ENCODE results near the gene PIH1D2. TPM values are rescaled to one million over a fixed set of nuclear protein-coding genes. Genes with fewer than 3 reads are reported as not detected.

The PIH1D2 gene
- total RNA-seq, 1 donor from 2014 or later: 0.59 TPM

Other genes with a start within 250 kb of the PIH1D2 start
- gene ALG9, start 202.4 kb downstream of the PIH1D2 start, total RNA-seq: 31.0 and 31.8 TPM in 2 replicates
- gene FDXACB1, start 194.9 kb downstream of the PIH1D2 start, total RNA-seq: 4.8 and 6.1 TPM in 2 replicates
- 13.9 and 16.2 TPM in 2 replicates for gene CFAP68, start 194.5 kb downstream of the PIH1D2 start, total RNA-seq
- not detected in 2 replicates for gene CRYAB, start 162.2 kb downstream of the PIH1D2 start, total RNA-seq
- gene HSPB2, start 161.3 kb downstream of the PIH1D2 start, total RNA-seq: not detected in 2 replicates
- 0.27 TPM in 1 of 2 replicates, not detected in the other for gene C11orf52, start 155.1 kb downstream of the PIH1D2 start, total RNA-seq
- 9.2 and 10.9 TPM in 2 replicates for gene DIXDC1, start 136.7 kb downstream of the PIH1D2 start, total RNA-seq
- 37.3 and 41.6 TPM in 2 replicates for gene DLAT, start 48.6 kb downstream of the PIH1D2 start, total RNA-seq
- gene NKAPD1, start 282 bp upstream of the PIH1D2 start, total RNA-seq: 19.5 and 22.8 TPM in 2 replicates
- 52.1 and 57.4 TPM in 2 replicates for gene TIMM8B, start 12.7 kb upstream of the PIH1D2 start, total RNA-seq
- gene SDHD, start 12.9 kb upstream of the PIH1D2 start, total RNA-seq: 81.1 and 86.7 TPM in 2 replicates
- 1.4 TPM in 2 replicates for gene IL18, start 90.1 kb upstream of the PIH1D2 start, total RNA-seq
- 0.27 TPM in 1 of 2 replicates, not detected in the other for gene TEX12, start 93.4 kb upstream of the PIH1D2 start, total RNA-seq
- gene BCO2, start 101.5 kb upstream of the PIH1D2 start, total RNA-seq: 1.1 and 1.4 TPM in 2 replicates
- 24.4 and 27.8 TPM in 2 replicates for gene PTS, start 152.4 kb upstream of the PIH1D2 start, total RNA-seq
- gene PLET1, start 186.8 kb upstream of the PIH1D2 start, total RNA-seq: not detected in 2 replicates